B cell (primary cell): ENCODE results near the gene MAP4K4.

ENCODE experiments used
- CTCF ChIP-seq: fragments of 200-600 bp; IDR thresholded peaks from one replicate; pipeline ENCODE4 v1.8.0; 2022; ENCODE audit warnings: antibody characterized with exemption, mild to moderate bottlenecking
- EZH2 ChIP-seq: IDR thresholded peaks from 2 replicates; pipeline ENCODE4 v1.6.1; 2012; ENCODE audit warnings: borderline replicate concordance, low read depth, mild to moderate bottlenecking, moderate library complexity, low read length; ENCODE audit not compliant: insufficient read depth, poor library complexity, severe bottlenecking

GRCh38 chr2:101855776-101856175 lies 158.3 kb downstream of the MAP4K4 start:
- no peak for TF ChIP-seq EZH2
- no peak for TF ChIP-seq CTCF
